SJCRH30 (cell line): ENCODE measurements around the gene PGBD2. TPM values are rescaled to one million over a fixed set of nuclear protein-coding genes. Genes with fewer than 3 reads are reported as not detected.
"Not testable (repeated sequence)": the region's sequence is repeated elsewhere in the genome, so short reads cannot be mapped to it uniquely, and the experiment has no call there.

Experiments
- DNase-seq, 2 experiments: peaks; one replicate each; pipeline ENCODE4 v3.0.0-alpha.2; 2015 to 2020
- H3K27ac ChIP-seq: fragments of 250-450 bp; sonication (Bioruptor Pico); 2 replicates; pipeline ENCODE4 v1.5.1; 2020; ENCODE audit warnings: mild to moderate bottlenecking, moderate library complexity
- H3K27me3 ChIP-seq: fragments of 250-450 bp; sonication (Bioruptor Pico); 2 replicates; pipeline ENCODE4 v1.5.1; 2020; ENCODE audit warnings: mild to moderate bottlenecking, moderate library complexity
- H3K36me3 ChIP-seq: fragments of 250-450 bp; sonication (Bioruptor Pico); 2 replicates; pipeline ENCODE4 v1.5.1; 2020; ENCODE audit warnings: mild to moderate bottlenecking, moderate library complexity
- H3K4me1 ChIP-seq: fragments of 250-450 bp; sonication (Bioruptor Pico); 2 replicates; pipeline ENCODE4 v1.5.1; 2020; ENCODE audit warnings: mild to moderate bottlenecking, moderate library complexity
- H3K4me3 ChIP-seq: fragments of 250-450 bp; sonication (Bioruptor Pico); 2 replicates; pipeline ENCODE4 v1.5.1; 2020; ENCODE audit warnings: mild to moderate bottlenecking, moderate library complexity
- H3K9me3 ChIP-seq: fragments of 250-450 bp; sonication (Bioruptor Pico); replicated peaks from 2 replicates; pipeline ENCODE4 v1.5.1; 2020; ENCODE audit warnings: mild to moderate bottlenecking, moderate library complexity
- total RNA-seq: library from RNA; depleted of rRNA; stranded (reverse); fragments of >200 nt; shearing (Covaris generic); gene quantifications from 2 replicates; pipeline ENCODE4 v1.2.3, GENCODE V29; 2014

Gene PGBD2
- total RNA-seq, 1 experiment from 2014 or later = 5.6 TPM

- Histone ChIP-seq H3K27ac (no peak overlapping the region), H3K36me3 (no peaks in the 10 kb centered on the region), H3K9me3 (no peaks in the 10 kb centered on the region), H3K4me3 (no peak overlapping the region), H3K4me1 (no peaks in the 10 kb centered on the region), H3K27me3 (no peaks in the 10 kb centered on the region)
- no peak for DNase-seq
These were observed 1.4 kb upstream of the PGBD2 start for GRCh38 chr1:248904437-248905216.

- peak overlapping the region; percentile 71 for H3K4me3 ChIP-seq
- H3K36me3 ChIP-seq = no peaks in the 10 kb centered on the region
- H3K4me1 ChIP-seq = no peaks in the 10 kb centered on the region
- H3K27me3 ChIP-seq = no peaks in the 10 kb centered on the region
- H3K9me3 ChIP-seq = no peaks in the 10 kb centered on the region
- no peak for DNase-seq
- H3K27ac ChIP-seq = peak overlapping the region; percentile 80
These were observed 400 bp upstream of the PGBD2 start for GRCh38 chr1:248905662-248906008.

DNA sequence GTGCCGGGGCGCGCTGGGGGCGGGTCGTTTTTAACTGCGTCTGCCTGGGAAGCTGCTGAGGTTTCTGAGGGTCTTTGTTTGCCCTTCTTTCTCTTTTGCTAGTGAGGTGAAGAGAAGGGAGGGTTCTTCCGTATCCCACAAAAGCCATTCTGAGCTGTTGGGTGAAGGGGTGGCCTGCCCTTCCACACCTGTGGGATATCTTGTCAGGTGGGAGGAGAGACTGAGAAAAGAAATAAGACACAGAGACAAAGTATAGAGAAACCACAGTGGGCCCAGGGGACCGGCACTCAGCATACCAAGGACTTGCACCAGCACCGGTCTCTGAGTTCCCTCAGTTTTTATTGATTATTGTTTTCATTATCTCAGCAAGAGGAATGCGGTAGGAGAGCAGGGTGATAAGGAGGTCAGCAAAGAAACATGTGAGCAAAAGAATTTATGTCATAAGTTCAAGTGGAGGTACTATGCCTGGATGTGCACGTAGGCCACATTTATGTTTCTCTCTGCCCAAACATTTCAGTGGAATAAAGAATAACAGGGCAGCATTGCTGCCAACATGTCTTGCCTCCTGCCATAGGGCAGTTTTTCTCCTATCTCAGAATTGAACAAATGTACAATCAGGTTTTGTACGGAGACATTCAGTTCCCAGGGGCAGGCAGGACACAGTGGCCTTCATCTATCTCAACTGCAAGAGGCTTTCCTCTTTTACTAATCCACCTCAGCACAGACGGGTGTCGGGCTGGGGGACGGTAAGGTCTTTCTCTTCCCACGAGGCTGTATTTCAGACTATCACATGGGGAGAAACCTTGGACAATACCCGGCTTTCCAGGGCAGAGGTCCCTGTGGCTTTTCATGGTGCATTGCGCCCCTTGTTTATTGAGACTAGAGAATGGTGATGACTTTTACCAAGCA lies 972 bp downstream of the PGBD2 start:
- Histone ChIP-seq H3K4me3 (peak overlapping the region; percentile 70), H3K27me3 (no peaks in the 10 kb centered on the region), H3K27ac (peak overlapping the region; percentile 67), H3K36me3 (no peaks in the 10 kb centered on the region), H3K9me3 (no peaks in the 10 kb centered on the region), H3K4me1 (no peaks in the 10 kb centered on the region)
- DNase-seq = no peak

GRCh38 chr1:248910761-248911160 lies 4.7 kb downstream of the PGBD2 start:
- no peak for DNase-seq
- no peaks in the 10 kb centered on the region for H3K36me3 ChIP-seq
- H3K27ac ChIP-seq = no peak overlapping the region
- no peaks in the 10 kb centered on the region for H3K4me1 ChIP-seq
- no peaks in the 10 kb centered on the region for H3K9me3 ChIP-seq
- no peak overlapping the region for H3K4me3 ChIP-seq
- H3K27me3 ChIP-seq = no peaks in the 10 kb centered on the region

DNA sequence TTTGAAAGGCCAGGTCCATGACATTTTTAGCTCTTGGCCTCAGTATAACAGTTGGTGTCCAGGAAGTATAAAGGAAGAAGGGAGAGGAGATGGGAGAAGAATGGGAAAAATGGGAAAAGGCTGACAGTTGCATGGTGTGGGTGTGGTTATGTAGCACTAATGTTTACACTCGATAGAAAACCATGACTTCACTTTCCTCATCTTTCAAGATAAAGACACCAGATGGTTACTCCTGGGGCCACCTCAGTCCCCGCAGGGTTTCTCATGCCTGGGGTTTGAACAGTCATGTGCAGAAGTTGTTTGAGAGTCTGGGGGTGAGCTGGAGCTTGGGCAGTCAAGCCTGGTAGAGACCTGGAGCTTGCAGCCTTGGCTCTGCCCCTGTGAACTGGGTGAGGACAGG lies 7.9 kb downstream of the PGBD2 start:
- Histone ChIP-seq H3K9me3 (no peaks in the 10 kb centered on the region), H3K4me1 (no peaks in the 10 kb centered on the region), H3K27ac (no peak overlapping the region), H3K27me3 (no peaks in the 10 kb centered on the region), H3K36me3 (no peaks in the 10 kb centered on the region; the same call in 1 of the 2 replicates), H3K4me3 (no peak overlapping the region)
- no peak for DNase-seq

DNA sequence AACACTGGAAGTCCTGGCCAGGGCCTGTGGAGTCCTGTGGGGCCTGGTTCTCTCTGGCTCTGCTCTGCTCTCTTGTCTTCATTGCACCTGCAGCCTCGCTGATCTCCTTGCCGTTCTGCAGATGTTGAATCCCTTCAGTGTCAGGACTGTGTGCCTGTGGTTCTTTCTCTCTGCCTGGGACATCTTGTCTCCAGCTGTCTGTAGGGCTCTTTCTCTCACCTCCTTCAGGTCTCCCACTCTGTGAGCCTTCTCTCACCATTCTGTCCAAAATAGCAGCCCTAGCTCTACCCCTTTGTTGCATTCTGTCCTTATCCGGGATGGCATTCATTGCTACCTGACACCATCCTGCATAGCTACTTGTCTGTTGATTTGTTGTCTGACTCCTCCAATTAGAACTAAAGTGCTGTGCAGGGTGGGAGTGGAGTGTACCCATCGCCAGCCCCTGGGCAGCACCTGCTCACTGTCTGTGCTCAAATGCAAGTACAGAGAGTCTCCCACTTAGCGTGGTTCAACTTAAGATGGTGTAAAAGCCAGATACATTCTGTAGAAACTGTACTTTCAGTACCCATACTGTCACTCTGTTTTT lies 8.9 kb downstream of the PGBD2 start:
- Histone ChIP-seq H3K27ac (no peak overlapping the region), H3K27me3 (no peaks in the 10 kb centered on the region), H3K4me3 (no peak overlapping the region), H3K36me3 (no peaks in the 10 kb centered on the region; the same call in 1 of the 2 replicates), H3K9me3 (no peaks in the 10 kb centered on the region), H3K4me1 (no peaks in the 10 kb centered on the region)
- no peak for DNase-seq

DNA sequence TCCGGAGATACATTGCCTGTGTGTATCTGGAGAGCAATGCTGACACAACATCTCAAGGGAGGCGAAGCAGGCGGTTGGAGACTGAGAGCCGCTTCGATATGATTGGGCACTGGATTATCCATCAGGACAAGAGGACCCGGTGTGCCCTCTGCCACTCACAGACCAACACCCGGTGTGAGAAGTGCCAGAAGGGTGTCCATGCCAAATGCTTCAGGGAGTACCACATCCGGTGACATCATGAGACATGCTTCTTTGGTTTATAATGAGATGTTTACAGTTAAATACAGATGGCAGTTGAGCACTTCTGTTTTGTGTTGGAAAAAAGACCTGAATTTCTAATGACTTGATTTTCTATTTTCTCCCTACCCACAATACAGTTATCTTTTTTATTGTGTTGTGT lies 12.1 kb downstream of the PGBD2 start:
- no peak for DNase-seq
- no peaks in the 10 kb centered on the region for H3K9me3 ChIP-seq
- H3K36me3 ChIP-seq = no peaks in the 10 kb centered on the region; the same call in 1 of the 2 replicates

GRCh38 chr1:248923352-248924338 lies 17.6 kb downstream of the PGBD2 start:
- Histone ChIP-seq H3K4me3 (no peak overlapping the region), H3K27ac (no peak overlapping the region), H3K36me3 (no peaks in the 10 kb centered on the region), H3K27me3 (no peaks in the 10 kb centered on the region), H3K4me1 (peaks cover 5% of the 10 kb centered on the region; the same call in 1 of the 2 replicates), H3K9me3 (no peaks in the 10 kb centered on the region)
- no peak for DNase-seq

More for the DNA sequence above, 12.1 kb downstream of the PGBD2 start:
- no peaks in the 10 kb centered on the region for H3K27me3 ChIP-seq
- H3K4me1 ChIP-seq = no peaks in the 10 kb centered on the region
- H3K27ac ChIP-seq = no peak overlapping the region
- H3K4me3 ChIP-seq = no peak overlapping the region

DNA sequence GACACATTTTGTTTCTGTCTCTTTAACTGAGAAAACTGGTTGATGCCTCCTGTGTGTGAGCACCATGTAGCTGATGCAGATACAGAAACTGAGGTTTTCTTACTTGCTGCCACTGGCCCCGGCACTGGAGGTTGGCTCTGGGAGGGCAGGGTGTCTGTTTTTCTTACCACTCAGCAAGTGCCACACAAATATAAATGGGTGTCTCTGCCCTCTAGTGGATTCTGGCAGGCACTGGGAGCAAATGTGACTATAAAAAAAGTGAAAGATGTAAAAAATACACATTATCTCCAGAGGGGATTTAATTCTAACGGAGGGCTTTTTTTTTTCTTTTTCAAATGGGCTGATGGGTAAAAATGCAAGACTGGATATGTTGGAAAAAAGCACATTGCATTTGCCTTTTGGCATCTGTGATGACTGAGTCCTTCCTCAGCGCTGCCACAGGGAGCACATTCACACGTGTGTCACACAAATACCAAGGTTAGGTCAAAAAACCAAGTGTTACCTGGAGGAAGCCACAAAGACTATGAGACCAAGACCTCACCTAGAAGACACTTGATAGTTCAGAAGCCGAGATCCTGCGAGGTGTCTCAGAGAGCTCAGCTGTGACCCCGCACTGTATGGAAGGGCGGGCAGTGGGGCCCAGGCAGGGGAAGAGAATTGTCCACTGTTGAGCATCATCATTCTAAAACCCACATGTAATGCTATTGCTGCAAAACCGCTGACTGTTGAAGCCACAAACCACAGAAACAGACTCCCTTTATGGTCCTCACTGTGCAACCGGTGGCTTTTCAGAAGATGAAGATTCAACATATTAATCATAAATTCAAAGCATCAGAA lies 18.9 kb downstream of the PGBD2 start:
- peak; percentile 40 to 60 for DNase-seq
- Histone ChIP-seq H3K36me3 (no peaks in the 10 kb centered on the region), H3K4me1 (peaks cover 5% of the 10 kb centered on the region; the same call in 1 of the 2 replicates), H3K9me3 (no peaks in the 10 kb centered on the region), H3K4me3 (no peak overlapping the region), H3K27ac (no peak overlapping the region), H3K27me3 (no peaks in the 10 kb centered on the region)

DNA sequence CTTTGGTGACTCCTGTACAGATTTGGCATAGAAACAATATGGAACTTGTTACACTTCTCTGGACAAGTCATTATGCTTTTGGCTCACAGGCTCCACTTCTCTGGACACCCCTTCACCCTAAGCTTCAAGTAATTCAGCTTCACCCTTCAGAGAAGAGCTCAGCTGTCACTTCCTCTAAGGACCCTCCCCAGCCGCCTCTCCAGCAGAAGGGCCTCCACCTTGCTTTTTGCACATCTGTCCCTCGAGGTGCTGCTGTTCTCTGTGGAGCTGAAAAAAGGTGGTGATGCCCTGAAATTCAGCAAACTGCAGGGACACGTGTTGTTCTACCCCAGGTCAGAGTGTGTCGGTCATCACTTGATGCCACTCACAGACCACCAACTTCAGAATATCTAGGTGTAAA lies 19.8 kb downstream of the PGBD2 start:
- not testable (repeated sequence) for H3K27ac ChIP-seq, H3K36me3 ChIP-seq, H3K4me1 ChIP-seq, H3K4me3 ChIP-seq, H3K9me3 ChIP-seq, DNase-seq, H3K27me3 ChIP-seq

DNA sequence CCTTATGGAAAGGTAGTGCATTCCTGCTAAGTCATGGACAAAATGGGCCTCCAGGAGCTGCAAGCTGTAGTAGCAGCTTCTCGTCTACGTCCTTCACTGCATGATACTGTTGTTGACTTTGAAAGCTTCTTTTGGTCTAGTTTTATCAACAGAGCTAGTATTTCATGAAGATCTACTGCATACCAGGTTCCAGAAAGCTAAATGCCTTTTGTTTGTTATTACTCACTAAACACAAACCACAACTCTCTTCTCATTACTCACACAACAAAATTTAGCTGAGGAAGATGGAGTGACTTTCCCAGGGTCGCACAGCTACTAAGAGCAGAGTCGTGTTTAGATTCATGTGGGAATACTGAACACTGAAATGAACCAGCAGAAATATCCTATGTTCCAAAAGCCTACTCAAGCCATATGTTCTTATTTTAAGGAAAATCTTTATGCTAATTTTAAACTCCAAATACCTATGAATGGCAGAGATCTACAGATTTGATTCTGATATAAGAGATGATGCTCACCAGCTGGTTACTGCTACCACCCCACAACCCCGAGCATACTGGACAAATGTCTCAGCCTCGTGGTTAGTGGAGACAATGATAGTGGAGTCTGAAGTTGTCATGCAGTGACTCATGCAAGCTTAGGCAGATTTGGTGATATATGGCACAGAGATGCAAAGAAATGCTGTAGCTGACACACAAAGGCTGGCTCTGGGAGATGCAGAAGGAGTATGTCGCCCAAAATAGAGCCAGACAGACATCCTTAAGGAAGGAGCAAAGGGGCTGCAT lies 20.6 kb downstream of the PGBD2 start:
- H3K9me3 ChIP-seq = no peaks in the 10 kb centered on the region
- no peaks in the 10 kb centered on the region for H3K36me3 ChIP-seq
- H3K4me3 ChIP-seq = no peak overlapping the region
- H3K27ac ChIP-seq = no peak overlapping the region
- no peaks in the 10 kb centered on the region for H3K27me3 ChIP-seq
- peaks cover 5% of the 10 kb centered on the region; the same call in 1 of the 2 replicates for H3K4me1 ChIP-seq
- no peak for DNase-seq

GRCh38 chr1:248927283-248927682 lies 21.2 kb downstream of the PGBD2 start:
- not testable (repeated sequence) for H3K9me3 ChIP-seq, H3K36me3 ChIP-seq, H3K27me3 ChIP-seq, H3K4me1 ChIP-seq, H3K27ac ChIP-seq, DNase-seq, H3K4me3 ChIP-seq

DNA sequence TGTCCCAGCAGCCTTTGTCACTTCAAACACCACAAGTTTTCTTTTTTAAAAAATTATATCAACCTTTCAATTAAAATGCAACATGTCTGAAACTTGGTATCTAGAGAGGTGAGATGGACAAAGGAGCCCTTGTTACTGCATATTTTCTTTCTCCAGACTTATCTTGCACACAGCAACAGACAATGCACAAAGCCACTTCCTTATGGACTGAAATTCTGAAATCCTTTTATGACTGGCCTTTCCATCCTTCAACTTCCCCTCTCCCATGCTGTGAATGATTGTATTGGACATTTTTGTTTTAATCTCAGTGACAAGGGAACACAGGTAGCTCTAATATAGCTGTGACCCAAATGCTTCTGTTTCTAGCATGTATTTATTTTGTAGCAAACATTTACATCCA lies 22.1 kb downstream of the PGBD2 start:
- H3K27ac ChIP-seq, DNase-seq, H3K27me3 ChIP-seq, H3K36me3 ChIP-seq, H3K4me3 ChIP-seq, H3K9me3 ChIP-seq, H3K4me1 ChIP-seq: not testable (repeated sequence)
